SIG-M5 treated with dmso at 0.1 percent for 504 hours (cell line): ENCODE data around the gene AOC3.

Experiments
- DNase-seq: peaks from one replicate; lab custom pipeline; 2025; ENCODE audit not compliant: unreplicated experiment; lab: John Stamatoyannopoulos, UW

Gene AOC3

DNA sequence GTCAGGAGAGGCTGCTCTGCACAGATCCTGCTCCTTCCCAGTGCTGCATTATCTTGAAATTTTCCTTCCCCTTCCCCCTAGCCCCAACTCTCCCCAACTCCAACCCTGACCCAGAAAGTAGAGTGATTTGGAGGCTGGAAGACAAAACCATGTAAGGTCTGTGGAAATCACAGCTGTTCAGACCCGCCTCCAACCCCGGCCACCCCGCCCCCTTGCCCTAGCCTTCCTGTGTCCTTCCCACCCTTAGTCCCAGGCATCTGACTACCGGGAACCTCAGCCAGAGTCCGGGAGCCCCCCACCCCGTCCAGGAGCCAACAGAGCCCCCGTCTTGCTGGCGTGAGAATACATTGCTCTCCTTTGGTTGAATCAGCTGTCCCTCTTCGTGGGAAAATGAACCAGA, at the start of gene AOC3:
Gene AOC3, plus strand, starts transcription at position 246 of the 400 bp plus-strand sequence. Its CDS starts 145 bp downstream, at position 391.
- no peak for DNase-seq

- DNase-seq = no peak
These were observed 47.7 kb upstream of the AOC3 start for GRCh38 chr17:42803074-42803883.

GRCh38 chr17:42804918-42805367, 46.1 kb upstream of the AOC3 start:
- peak; percentile 37 for DNase-seq

- no peak for DNase-seq
These were observed 44.8 kb upstream of the AOC3 start for GRCh38 chr17:42806249-42806648.

GRCh38 chr17:42809250-42809649, 41.7 kb upstream of the AOC3 start:
- DNase-seq = peak; percentile 53

GRCh38 chr17:42814633-42815399, 36.2 kb upstream of the AOC3 start:
- DNase-seq = no peak

DNA sequence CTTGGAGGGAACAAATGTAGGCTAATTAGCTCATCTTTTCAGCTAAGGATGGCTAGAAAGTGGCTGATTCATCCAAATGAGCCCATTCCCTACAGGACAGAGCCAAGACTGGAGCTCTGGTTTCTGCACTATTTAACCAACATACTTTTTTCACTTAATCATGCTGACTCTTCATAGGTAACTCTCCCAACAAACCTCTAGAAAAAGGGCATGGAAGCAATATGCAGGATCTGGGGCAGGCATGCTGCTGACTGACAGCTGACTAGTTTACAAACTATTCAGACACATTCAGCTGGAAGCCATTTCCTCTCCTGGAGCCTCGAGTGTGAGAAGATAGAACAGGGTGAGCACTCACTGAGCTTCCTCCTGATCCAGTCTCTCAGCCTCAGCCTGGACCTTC, 33.1 kb upstream of the AOC3 start:
- no peak for DNase-seq

- no peak for DNase-seq
These were observed 32.6 kb upstream of the AOC3 start for GRCh38 chr17:42818379-42818778.

DNA sequence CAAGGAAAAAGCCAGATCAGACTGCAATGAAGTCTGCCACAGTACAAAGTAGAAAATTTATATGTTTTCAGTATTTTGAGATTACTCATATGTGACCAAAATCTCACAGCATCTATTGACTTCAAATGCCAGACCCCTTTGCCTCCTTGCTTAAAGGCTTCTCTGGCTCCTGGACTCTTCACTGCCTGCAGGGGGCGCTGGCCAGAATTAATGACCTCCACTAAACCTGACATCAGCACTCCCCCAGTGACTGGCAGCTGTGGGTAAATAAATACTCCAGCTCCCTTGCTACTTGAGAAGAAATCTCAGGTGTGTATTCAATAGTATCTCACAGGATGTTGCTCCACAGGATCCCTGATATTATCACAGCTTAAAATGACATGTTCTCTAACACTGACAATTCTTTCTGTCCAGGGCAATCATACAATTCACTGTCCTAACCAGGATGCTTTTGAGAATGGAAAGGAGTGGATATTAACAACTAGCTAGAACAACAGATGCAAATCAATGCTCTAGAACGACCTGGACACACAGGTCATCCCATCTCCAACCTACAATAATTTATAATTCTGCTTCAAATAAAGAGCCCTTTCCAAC, 31.0 kb upstream of the AOC3 start:
- DNase-seq = peak; percentile 66

DNA sequence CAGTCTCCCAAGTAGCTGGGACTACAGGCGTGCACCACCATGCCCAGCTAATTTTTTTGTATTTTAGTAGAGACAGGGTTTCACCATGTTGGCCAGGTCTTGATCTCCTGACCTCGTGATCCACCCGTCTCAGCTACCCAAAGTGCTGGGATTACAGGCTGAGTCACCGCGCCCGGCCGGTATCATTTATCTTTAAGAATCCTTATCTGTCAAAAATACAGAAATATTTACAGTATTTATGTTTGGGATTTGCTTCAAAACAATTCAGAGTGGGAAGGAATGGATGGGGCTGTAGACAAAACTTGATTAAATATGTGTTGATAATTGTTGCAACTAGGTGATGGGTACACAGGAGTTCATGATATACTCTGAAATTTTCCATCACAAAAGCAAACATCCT, 29.8 kb upstream of the AOC3 start:
- DNase-seq = no peak

DNA sequence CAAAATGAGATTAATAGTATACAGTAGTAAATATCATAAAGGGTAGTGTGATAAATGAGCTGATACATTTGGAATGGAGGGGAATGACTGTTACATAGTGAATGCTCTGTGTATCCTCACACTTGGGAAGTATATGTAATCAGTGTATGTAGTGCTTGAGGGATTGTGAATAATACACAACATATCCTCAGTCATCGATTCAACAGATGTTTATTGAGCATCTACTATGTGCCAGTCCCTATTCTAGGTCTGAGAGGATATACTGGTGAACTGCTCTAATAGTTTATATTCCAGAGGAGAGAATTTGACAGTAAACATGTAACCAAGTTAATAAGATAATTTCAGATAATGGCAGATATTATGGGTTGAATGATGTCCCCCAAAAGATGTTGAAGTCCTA, 23.5 kb upstream of the AOC3 start:
- no peak for DNase-seq

- no peak for DNase-seq
These were observed 20.0 kb upstream of the AOC3 start for GRCh38 chr17:42830971-42831370.

DNA sequence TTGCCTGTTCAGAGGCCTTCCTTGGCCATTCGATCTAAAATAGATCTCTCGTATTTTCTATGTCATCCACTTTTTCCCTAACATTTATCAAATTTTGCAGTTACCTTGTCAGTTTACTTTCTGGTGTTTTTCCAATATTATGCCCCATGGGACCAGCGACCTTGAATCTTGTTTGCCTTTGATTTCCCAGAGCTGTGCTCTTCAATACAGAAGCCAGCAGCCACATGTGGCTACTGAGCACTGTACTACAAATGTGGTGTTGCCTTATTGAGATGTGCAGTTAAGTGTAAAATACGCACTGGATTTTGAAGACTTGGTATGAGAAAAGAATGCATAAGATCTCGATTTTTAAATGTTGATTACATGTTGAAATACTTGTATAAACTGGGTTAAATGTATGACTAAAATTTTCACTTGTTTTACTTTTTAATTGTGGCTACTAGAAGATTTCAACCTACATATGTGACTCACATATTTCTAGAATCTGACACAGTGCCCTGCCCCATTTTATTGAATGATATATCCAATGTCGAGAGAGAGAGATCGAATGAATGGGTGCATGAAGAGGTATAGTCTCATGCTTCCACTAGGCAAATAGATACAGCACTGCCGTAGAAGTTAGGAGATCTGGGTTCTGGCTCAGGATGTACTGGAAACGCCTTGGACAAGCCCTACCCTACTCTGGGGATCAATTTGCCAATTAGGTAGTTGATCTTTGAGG, 18.6 kb upstream of the AOC3 start:
- no peak for DNase-seq

GRCh38 chr17:42832934-42833766, 17.8 kb upstream of the AOC3 start, which contains the start of gene PSME3:
Gene PSME3, plus strand, starts transcription at chr17:42833397. Its CDS starts 235 bp downstream, at chr17:42833632.
- peak; percentile 84 for DNase-seq

- no peak for DNase-seq
These were observed 17.1 kb upstream of the AOC3 start for GRCh38 chr17:42833767-42834422.

GRCh38 chr17:42835732-42836131, 15.3 kb upstream of the AOC3 start:
- no peak for DNase-seq

DNA sequence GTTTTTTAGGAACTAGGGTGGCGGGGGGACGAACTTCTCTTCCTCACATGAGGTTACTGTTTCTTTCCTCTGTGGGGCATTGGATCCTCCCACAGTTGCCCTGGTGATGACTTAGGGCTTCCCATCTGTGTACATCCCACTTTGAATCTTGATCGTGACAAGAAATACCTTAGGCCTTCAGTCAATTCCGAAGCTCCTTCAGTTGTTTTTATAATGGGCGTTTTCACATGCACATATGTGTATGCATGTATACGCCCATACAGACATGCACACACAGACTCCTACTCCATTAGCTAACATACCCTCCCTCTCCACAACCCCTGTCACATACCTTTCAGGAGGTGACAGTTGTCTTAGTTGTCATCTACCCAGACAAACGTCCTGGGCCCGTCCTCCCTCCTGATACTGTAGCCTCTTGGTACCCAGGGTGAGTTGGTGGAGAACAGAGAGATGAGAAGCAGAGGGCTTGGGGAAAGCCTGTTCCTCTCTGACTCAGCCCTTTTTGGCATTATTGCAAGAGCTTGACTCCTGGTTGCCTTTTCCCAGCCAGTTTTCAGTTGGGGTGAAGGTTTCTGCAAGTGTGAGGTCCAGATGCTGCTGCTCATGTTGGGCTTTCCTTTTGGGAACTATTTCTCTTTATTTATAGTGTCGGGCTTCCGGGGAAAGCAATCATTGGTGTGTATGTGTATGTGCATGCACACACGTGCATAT, 8.9 kb upstream of the AOC3 start:
- no peak for DNase-seq

GRCh38 chr17:42843358-42843934, 7.6 kb upstream of the AOC3 start:
- peak; percentile 52 for DNase-seq

DNA sequence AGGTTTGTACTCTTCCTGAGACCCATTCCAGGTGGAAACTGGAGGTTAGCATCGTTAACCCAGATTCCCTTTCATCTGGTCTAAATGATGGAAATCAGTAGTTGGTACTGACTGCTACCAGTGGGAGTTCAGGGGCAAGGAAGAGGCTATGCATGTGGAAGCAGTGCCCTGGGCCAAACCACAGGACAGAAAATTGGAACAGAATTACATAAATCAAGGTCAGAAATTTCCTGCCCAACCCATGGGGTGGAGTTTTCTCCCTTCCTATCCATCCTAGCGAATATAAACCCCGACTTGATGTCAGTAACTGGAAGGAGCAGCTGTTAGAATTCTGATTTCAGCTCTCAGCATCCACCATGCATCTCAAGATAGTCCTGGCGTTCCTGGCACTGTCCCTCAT, 6.7 kb upstream of the AOC3 start, which contains the start of gene AOC2:
Gene AOC2, plus strand, starts transcription at position 310 of the 400 bp plus-strand sequence. Its CDS starts 47 bp downstream, at position 357.
- no peak for DNase-seq
